HepG2 (cell line): ENCODE measurements around the gene FNDC3B. TPM values are rescaled to one million over a fixed set of nuclear protein-coding genes. Genes with fewer than 3 reads are reported as not detected.

Experiments
- ETV5 ChIP-seq: IDR thresholded peaks from 2 replicates; pipeline ENCODE4 v1.6.1; 2018; ENCODE audit warnings: missing biosample characterization, missing genetic modification reagents, inconsistent platforms, borderline replicate concordance
- FOXP4 ChIP-seq: sonication (generic); formaldehyde crosslinking; IDR thresholded peaks from 2 replicates; pipeline ENCODE4 v1.4.0; 2020; ENCODE audit warnings: missing genetic modification reagents
- HNF4G ChIP-seq, 2 experiments: sonication (generic) in 1 of 2; formaldehyde crosslinking in 1 of 2; IDR thresholded peaks; 2 replicates each; pipeline versions ENCODE4 v1.4.0 to v1.6.1; 2011 to 2020; ENCODE audit warnings: borderline replicate concordance in 2 of 2, low read depth in 2 of 2, mild to moderate bottlenecking in 2 of 2, low read length in 1 of 2, missing genetic modification reagents in 1 of 2, moderate library complexity in 1 of 2
- IRF2 ChIP-seq: IDR thresholded peaks from 2 replicates; pipeline ENCODE4 v1.6.1; 2018; ENCODE audit warnings: missing genetic modification reagents, missing compliant biosample characterization
- JDP2 ChIP-seq: sonication (generic); formaldehyde crosslinking; IDR thresholded peaks from 2 replicates; pipeline ENCODE4 v1.8.1; 2022; ENCODE audit warnings: missing genetic modification reagents, borderline replicate concordance
- NCOA1 ChIP-seq: sonication (generic); formaldehyde crosslinking; IDR thresholded peaks from 2 replicates; pipeline ENCODE4 v1.9.0; 2021; ENCODE audit warnings: missing genetic modification reagents
- NCOA2 ChIP-seq: sonication (generic); formaldehyde crosslinking; IDR thresholded peaks from 2 replicates; pipeline ENCODE4 v1.8.0; 2022; ENCODE audit warnings: inconsistent platforms
- NCOA5 ChIP-seq: sonication (generic); formaldehyde crosslinking; IDR thresholded peaks from 2 replicates; pipeline ENCODE4 v1.4.0; 2020; ENCODE audit warnings: missing genetic modification reagents
- NCOR1 ChIP-seq: fragments of 200-600 bp; sonication (generic); IDR thresholded peaks from 2 replicates; pipeline ENCODE4 v1.7.0; 2017; ENCODE audit warnings: antibody characterized with exemption, low read length, borderline replicate concordance
- NR2F6 ChIP-seq, 2 experiments: IDR thresholded peaks; 2 replicates each; pipeline ENCODE4 v1.6.1; 2016; ENCODE audit warnings: antibody characterized with exemption in 1 of 2, mild to moderate bottlenecking in 1 of 2
- NRL ChIP-seq: sonication (generic); formaldehyde crosslinking; IDR thresholded peaks from 2 replicates; pipeline ENCODE4 v1.5.0; 2020; ENCODE audit warnings: missing genetic modification reagents, mild to moderate bottlenecking, moderate library complexity, borderline replicate concordance
- PRPF4 ChIP-seq: fragments of 200-400 bp; formaldehyde crosslinking; IDR thresholded peaks from 2 replicates; pipeline ENCODE4 v1.6.1; 2016; ENCODE audit warnings: low read length, low read depth; ENCODE audit not compliant: poor library complexity, severe bottlenecking
- RARA ChIP-seq: IDR thresholded peaks from 2 replicates; pipeline ENCODE4 v1.6.1; 2016; ENCODE audit warnings: missing genetic modification reagents, missing compliant biosample characterization
- SALL2 ChIP-seq: sonication (generic); formaldehyde crosslinking; IDR thresholded peaks from 2 replicates; pipeline ENCODE4 v1.8.1; 2023; ENCODE audit warnings: mild to moderate bottlenecking, missing genetic modification reagents, inconsistent platforms
- SMAD3 ChIP-seq: sonication (generic); formaldehyde crosslinking; IDR thresholded peaks from 2 replicates; pipeline ENCODE4 v1.4.0; 2020; ENCODE audit warnings: missing genetic modification reagents
- THAP11 ChIP-seq: IDR thresholded peaks from 2 replicates; pipeline ENCODE4 v1.6.1; 2016; ENCODE audit warnings: missing biosample characterization, missing genetic modification reagents
- TIGD3 ChIP-seq: sonication (generic); formaldehyde crosslinking; IDR thresholded peaks from 2 replicates; pipeline ENCODE4 v1.5.1; 2020; ENCODE audit warnings: mild to moderate bottlenecking, missing genetic modification reagents, borderline replicate concordance
- ZBTB34 ChIP-seq: sonication (generic); formaldehyde crosslinking; IDR thresholded peaks from 2 replicates; pipeline ENCODE4 v1.8.0; 2022; ENCODE audit warnings: mild to moderate bottlenecking, missing genetic modification reagents
- ZFP82 ChIP-seq: sonication (generic); formaldehyde crosslinking; IDR thresholded peaks from 2 replicates; pipeline ENCODE4 v1.5.1; 2020; ENCODE audit warnings: mild to moderate bottlenecking, missing genetic modification reagents, borderline replicate concordance
- ZNF225 ChIP-seq: sonication (generic); formaldehyde crosslinking; IDR thresholded peaks from 2 replicates; pipeline ENCODE4 v1.4.0; 2020; ENCODE audit warnings: mild to moderate bottlenecking, missing genetic modification reagents
- ZNF354B ChIP-seq: sonication (generic); formaldehyde crosslinking; IDR thresholded peaks from 2 replicates; pipeline ENCODE4 v1.8.0; 2022; ENCODE audit warnings: mild to moderate bottlenecking, missing genetic modification reagents
- ZNF710 ChIP-seq: sonication (generic); formaldehyde crosslinking; IDR thresholded peaks from 2 replicates; pipeline ENCODE4 v1.5.0; 2020; ENCODE audit warnings: mild to moderate bottlenecking, missing genetic modification reagents, borderline replicate concordance
- ZNF775 ChIP-seq: sonication (generic); formaldehyde crosslinking; IDR thresholded peaks from 2 replicates; pipeline ENCODE4 v1.4.0; 2020; ENCODE audit warnings: missing genetic modification reagents, mild to moderate bottlenecking, moderate library complexity, borderline replicate concordance
- polyA plus RNA-seq, 8 experiments: library from polyadenylated mRNA; depleted of rRNA in 3 of 8; stranded (reverse) in 7 of 8; unstranded in 1 of 8; fragments of >200 nt; fragmentation: Illumina TruSeq in 4 of 8; extraction: Trizol in 4 of 8; gene quantifications; 2 replicates each; pipeline versions ENCODE4 v1.2.1 to v1.2.3, GENCODE V29; 2011 to 2016; ENCODE audit warnings: low read depth in 4 of 8, missing spikeins in 1 of 8, mixed read lengths in 1 of 8; ENCODE audit not compliant: insufficient read depth in 1 of 8
- total RNA-seq, 5 experiments: library from RNA; depleted of rRNA; stranded (reverse); fragments of >200 nt; fragmentation: Illumina TruSeq; extraction: Trizol; gene quantifications; 2 replicates each; pipeline ENCODE4 v1.2.3, GENCODE V29; 2016; ENCODE audit warnings: low read depth in 1 of 5

FNDC3B gene
- total and polyA plus RNA-seq, 2 of the 13 experiments (the other 11 are each of a cell fraction or from before 2014, with no cell fraction given) = 74.8 to 103 TPM

GRCh38 chr3:172127929-172128580 is 88.7 kb downstream of the FNDC3B start (continued):
- TF ChIP-seq SMAD3 (CRISPR knock-in tag) (peak; percentile 75), NCOR1 (peak; percentile 68; the same call in 1 of the 2 replicates), ZFP82 (no peak), JDP2 (CRISPR knock-in tag) (no peak), NR2F6 (IDR thresholded peaks at IDR 0.05) (peak; percentile 30; the same call in 1 of the 2 replicates), NR2F6 (CRISPR knock-in tag; IDR thresholded peaks at IDR 0.05) (peak; percentile 56; the same call in 1 of the 2 replicates), ZNF775 (CRISPR knock-in tag) (no peak), ZNF710 (0 out of 2 replicates have a peak, but pooled peaks have one; percentile 26), ETV5 (CRISPR knock-in tag) (peak; percentile 91), NRL (CRISPR knock-in tag) (no peak), PRPF4 (no peak), TIGD3 (CRISPR knock-in tag) (no peak), THAP11 (CRISPR knock-in tag) (0 out of 2 replicates have a peak, but pooled peaks have one; percentile 14), NCOA2 (CRISPR knock-in tag) (peak; percentile 82), RARA (CRISPR knock-in tag) (peak; percentile 55), IRF2 (CRISPR knock-in tag) (0 out of 2 replicates have a peak, but pooled peaks have one; percentile 50), HNF4G (IDR thresholded peaks at IDR 0.05; ENCODE audit: borderline replicate concordance, low read depth, low read length) (peak; percentile 82), HNF4G (CRISPR knock-in tag; IDR thresholded peaks at IDR 0.05; ENCODE audit: borderline replicate concordance, low read depth) (no peak), NCOA5 (CRISPR knock-in tag) (no peak), NCOA1 (CRISPR knock-in tag) (0 out of 2 replicates have a peak, but pooled peaks have one; percentile 61), SALL2 (CRISPR knock-in tag) (no peak), ZNF225 (no peak), ZNF354B (no peak), ZBTB34 (no peak), FOXP4 (peak; percentile 84)
